Vagina (tissue), 2 donors: ENCODE results near the gene PLP2.

Source experiments
- POLR2A ChIP-seq, 2 donors: fragments of 450-650 bp; IDR thresholded peaks; one replicate each; pipeline ENCODE4 v1.6.1; 2017; ENCODE audit warnings: antibody characterized with exemption in 2 of 2, mild to moderate bottlenecking in 2 of 2, moderate library complexity in 2 of 2
- TF ChIP-seq, protein P1 (sequence below), 3 experiments: fragments of 450-650 bp in 2 of 3; fragments of 200-600 bp in 1 of 3; sonication (generic) in 1 of 3; IDR thresholded peaks; one replicate each; pipeline ENCODE4 v1.5.1; 2017 to 2019; ENCODE audit warnings: antibody characterized with exemption in 3 of 3, mild to moderate bottlenecking in 2 of 3, moderate library complexity in 2 of 3

DNA sequence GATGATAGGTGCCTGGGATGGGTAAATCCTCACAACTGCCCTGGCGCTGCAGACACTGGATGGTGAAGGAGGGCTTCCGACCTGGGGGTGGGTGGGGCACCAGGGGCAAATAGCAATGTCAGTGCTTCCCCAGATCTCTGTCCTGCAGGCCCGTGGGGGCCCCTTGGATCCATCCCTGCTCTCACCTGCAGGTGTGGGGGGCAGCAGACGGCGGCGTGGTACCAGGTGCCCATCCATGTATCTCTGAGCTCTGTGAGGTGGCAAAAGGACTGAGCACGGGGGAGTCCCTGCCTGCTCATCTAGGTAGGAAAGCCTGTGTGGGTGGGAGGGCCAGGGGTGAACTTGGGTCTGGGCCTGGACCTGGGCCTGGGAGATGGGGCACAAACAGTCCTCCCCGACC, 34.8 kb downstream of the PLP2 start:
- TF ChIP-seq, protein P1, sequence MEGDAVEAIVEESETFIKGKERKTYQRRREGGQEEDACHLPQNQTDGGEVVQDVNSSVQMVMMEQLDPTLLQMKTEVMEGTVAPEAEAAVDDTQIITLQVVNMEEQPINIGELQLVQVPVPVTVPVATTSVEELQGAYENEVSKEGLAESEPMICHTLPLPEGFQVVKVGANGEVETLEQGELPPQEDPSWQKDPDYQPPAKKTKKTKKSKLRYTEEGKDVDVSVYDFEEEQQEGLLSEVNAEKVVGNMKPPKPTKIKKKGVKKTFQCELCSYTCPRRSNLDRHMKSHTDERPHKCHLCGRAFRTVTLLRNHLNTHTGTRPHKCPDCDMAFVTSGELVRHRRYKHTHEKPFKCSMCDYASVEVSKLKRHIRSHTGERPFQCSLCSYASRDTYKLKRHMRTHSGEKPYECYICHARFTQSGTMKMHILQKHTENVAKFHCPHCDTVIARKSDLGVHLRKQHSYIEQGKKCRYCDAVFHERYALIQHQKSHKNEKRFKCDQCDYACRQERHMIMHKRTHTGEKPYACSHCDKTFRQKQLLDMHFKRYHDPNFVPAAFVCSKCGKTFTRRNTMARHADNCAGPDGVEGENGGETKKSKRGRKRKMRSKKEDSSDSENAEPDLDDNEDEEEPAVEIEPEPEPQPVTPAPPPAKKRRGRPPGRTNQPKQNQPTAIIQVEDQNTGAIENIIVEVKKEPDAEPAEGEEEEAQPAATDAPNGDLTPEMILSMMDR (IDR thresholded peaks at IDR 0.05), result no peak
- TF ChIP-seq POLR2A (IDR thresholded peaks at IDR 0.05), result no peak
